Measurements from ENCODE around the gene DLX3. TPM values are rescaled to one million over a fixed set of nuclear protein-coding genes. Genes with fewer than 3 reads are reported as not detected.

Gene DLX3
- total RNA-seq, 1 experiment from 2014 or later, result 1.2 TPM

- Histone ChIP-seq H2BK20ac (ENCODE audit: low read depth, low read length, poor library complexity, severe bottlenecking) (no peak overlapping the region), H3K9ac (ENCODE audit: extremely low read depth, insufficient read length, low read length) (no peak overlapping the region), H3K27ac (ENCODE audit: insufficient read length, low read depth, low read length) (no peak overlapping the region), H3K4me1 (ENCODE audit: insufficient read depth, low read length) (no peaks in the 10 kb centered on the region), H3K23me2 (ENCODE audit: insufficient read length, low read depth, low read length, poor library complexity, severe bottlenecking) (peaks cover 2% of the 10 kb centered on the region), H3K4ac (ENCODE audit: low read depth, low read length) (no peak overlapping the region), H2BK12ac (ENCODE audit: insufficient read length, low read depth, low read length) (no peak overlapping the region), H3K18ac (ENCODE audit: insufficient read length, low read depth, low read length) (no peak overlapping the region), H4K91ac (ENCODE audit: insufficient read length, low read depth, low read length) (no peak overlapping the region), H4K5ac (ENCODE audit: insufficient read length, low read depth, low read length) (no peak overlapping the region), H3K56ac (ENCODE audit: insufficient read length, low read depth, low read length) (no peak overlapping the region), H3K4me2 (ENCODE audit: insufficient read depth, insufficient read length, low read length) (no peak overlapping the region), H3T11ph (ENCODE audit: low read length) (no peak overlapping the region), H3K79me2 (ENCODE audit: insufficient read depth, low read length) (no peaks in the 10 kb centered on the region), H4K8ac (replicated peaks; ENCODE audit: insufficient read length, low read depth, low read length) (no peak overlapping the region), H3K79me1 (ENCODE audit: insufficient read depth, low read depth, low read length, poor library complexity, severe bottlenecking) (no peaks in the 10 kb centered on the region), H2BK120ac (ENCODE audit: low read depth, low read length, poor library complexity, severe bottlenecking) (no peak overlapping the region), H3K9me3 (ENCODE audit: control insufficient read depth, low read depth, low read length) (no peaks in the 10 kb centered on the region), H3K27me3 (ENCODE audit: insufficient read depth, low read length) (no peaks in the 10 kb centered on the region; the same call in 1 of the 2 replicates), H2BK15ac (ENCODE audit: low read depth, low read length) (no peak overlapping the region), H2AFZ (ENCODE audit: low read length) (no peak overlapping the region), H2BK5ac (ENCODE audit: insufficient read length, low read length) (no peak overlapping the region), H3K23ac (ENCODE audit: insufficient read length, low read depth, low read length) (no peak overlapping the region), H4K20me1 (ENCODE audit: control insufficient read depth, insufficient read depth, insufficient read length) (no peaks in the 10 kb centered on the region), H3K14ac (ENCODE audit: insufficient read depth, low read length) (no peak overlapping the region), H2AK5ac (ENCODE audit: insufficient read length, low read length) (no peak overlapping the region)
- WGBS (ENCODE audit: extremely low coverage, insufficient read length, low lambda C conversion rate), result no CpG with 5 or more reads among the region's 10 CpGs
- no peak for TF ChIP-seq CTCF (conservative IDR thresholded peaks at IDR 0.05)
- Mint-ChIP-seq H3K27me3 (ENCODE audit: low read depth) (peaks cover 79% of the 10 kb centered on the region), H3K4me3 (no peak overlapping the region), H3K27ac (no peak overlapping the region), H3K9me3 (no peaks in the 10 kb centered on the region; a peak in 1 of 5 replicates), H3K4me1 (peaks cover 11 to 18% of the 10 kb centered on the region in 2 experiments), H3K36me3 (ENCODE audit: insufficient read depth in 1 of 3, low read depth in 3 of 3) (no peaks in the 10 kb centered on the region)
- DNase-seq, result no peak
Observed at GRCh38 chr17:49941427-49941826, 53.6 kb downstream of the DLX3 start.

Other genes starting within 250 kb of the DLX3 start
- gene FAM117A, start 231.1 kb downstream of the DLX3 start, total RNA-seq (2021), result 21.1 and 21.3 TPM in 2 replicates
- gene KAT7, start 206.5 kb downstream of the DLX3 start, total RNA-seq (2021), result 84.6 and 93.1 TPM in 2 replicates
- not detected in 2 replicates for gene TAC4, start 147.2 kb downstream of the DLX3 start, total RNA-seq (2021)
- 1.7 and 2.5 TPM in 2 replicates for gene DLX4, start 26.0 kb downstream of the DLX3 start, total RNA-seq (2021)
- gene ITGA3, start 60.9 kb upstream of the DLX3 start, total RNA-seq (2021), result 22.5 and 22.7 TPM in 2 replicates
- 16.2 and 19.9 TPM in 2 replicates for gene PDK2, start 100.1 kb upstream of the DLX3 start, total RNA-seq (2021)
- 4.8 and 5.9 TPM in 2 replicates for gene SAMD14, start 134.9 kb upstream of the DLX3 start, total RNA-seq (2021)
- gene PPP1R9B, start 155.5 kb upstream of the DLX3 start, total RNA-seq (2021), result 23.0 and 25.8 TPM in 2 replicates
- 0.24 TPM in 1 of 2 replicates, not detected in the other for gene SGCA, start 170.8 kb upstream of the DLX3 start, total RNA-seq (2021)
- gene COL1A1, start 206.4 kb upstream of the DLX3 start, total RNA-seq (2021), result 104 and 112 TPM in 2 replicates